ENCODE data around the gene MLKL. TPM values are rescaled to one million over a fixed set of nuclear protein-coding genes. Genes with fewer than 3 reads are reported as not detected.

Gene MLKL
- total and polyA plus RNA-seq, 2 of the 13 experiments (the other 11 are each of a cell fraction or from before 2014, with no cell fraction given) = 6.4 to 10.7 TPM

- TF ChIP-seq NR2F2 (IDR thresholded peaks at IDR 0.05; ENCODE audit: borderline replicate concordance, low read depth) = no peak
- TF ChIP-seq ZBTB2 (CRISPR knock-in tag; IDR thresholded peaks at IDR 0.05; ENCODE audit: low read depth) = no peak
- no peak for TF ChIP-seq ELK4 (CRISPR knock-in tag; IDR thresholded peaks at IDR 0.05; ENCODE audit: borderline replicate concordance)
- no peak for TF ChIP-seq HNRNPLL (IDR thresholded peaks at IDR 0.05; ENCODE audit: low read depth, low read length, poor library complexity, severe bottlenecking)
- no peak for TF ChIP-seq ATM (IDR thresholded peaks at IDR 0.05; ENCODE audit: borderline replicate concordance)
- no peak for TF ChIP-seq TERF1 (CRISPR knock-in tag; IDR thresholded peaks at IDR 0.05)
- TF ChIP-seq KDM2A (CRISPR knock-in tag; IDR thresholded peaks at IDR 0.05; ENCODE audit: borderline replicate concordance, low read depth) = peak; percentile 74; the same call in 1 of the 2 replicates
- TF ChIP-seq IKZF4 (CRISPR knock-in tag; IDR thresholded peaks at IDR 0.05; ENCODE audit: borderline replicate concordance, low read depth, not compliant biosample characterization) = no peak
- TF ChIP-seq ISX (CRISPR knock-in tag; conservative IDR thresholded peaks at IDR 0.05) = 0 out of 2 replicates have a peak, but pooled peaks have one; percentile 65
- TF ChIP-seq ZNF891 (CRISPR knock-in tag; IDR thresholded peaks at IDR 0.05) = no peak
- 0 out of 2 replicates have a peak, but pooled peaks have one; percentile 62 for TF ChIP-seq ZNF124 (CRISPR knock-in tag; IDR thresholded peaks at IDR 0.05)
- 0 out of 2 replicates have a peak, but pooled peaks have one; percentile 9 for TF ChIP-seq MAX (IDR thresholded peaks at IDR 0.05)
- TF ChIP-seq IKZF5 (CRISPR knock-in tag; IDR thresholded peaks at IDR 0.05) = 0 out of 2 replicates have a peak, but pooled peaks have one; percentile 44
- no peak for TF ChIP-seq KMT2B (CRISPR knock-in tag; IDR thresholded peaks at IDR 0.05)
- TF ChIP-seq BRCA1 (CRISPR knock-in tag; IDR thresholded peaks at IDR 0.05) = no peak; the same call in 1 of the 2 replicates
- TF ChIP-seq ZNF766 (CRISPR knock-in tag; IDR thresholded peaks at IDR 0.05; ENCODE audit: borderline replicate concordance) = 0 out of 2 replicates have a peak, but pooled peaks have one; percentile 74
- no peak for TF ChIP-seq ZNF329 (CRISPR knock-in tag; IDR thresholded peaks at IDR 0.05; ENCODE audit: low read depth)
- no peak for TF ChIP-seq KDM1A (CRISPR knock-in tag; IDR thresholded peaks at IDR 0.05)
- TF ChIP-seq ZFP41 (CRISPR knock-in tag; IDR thresholded peaks at IDR 0.05; ENCODE audit: borderline replicate concordance) = no peak
- TF ChIP-seq ZNF296 (CRISPR knock-in tag; conservative IDR thresholded peaks at IDR 0.05) = no peak
- TF ChIP-seq CCDC6 (CRISPR knock-in tag; IDR thresholded peaks at IDR 0.05) = no peak
- TF ChIP-seq IRF1 (CRISPR knock-in tag; IDR thresholded peaks at IDR 0.05; ENCODE audit: low read depth) = no peak
- TF ChIP-seq TEAD3 (CRISPR knock-in tag; optimal IDR thresholded peaks at IDR 0.05; ENCODE audit: borderline replicate concordance) = peak; percentile 33
- TF ChIP-seq ZNF564 (CRISPR knock-in tag; IDR thresholded peaks at IDR 0.05) = no peak
- no peak for TF ChIP-seq ZNF432 (CRISPR knock-in tag; IDR thresholded peaks at IDR 0.05; ENCODE audit: borderline replicate concordance)
Observed at GRCh38 chr16:74709441-74709877, 8.8 kb upstream of the MLKL start (continued).

Data from HepG2 (cell line).